ENCODE results near the gene ERG28.

GRCh38 chr14:75700295-75700694, 39.6 kb upstream of the ERG28 start:
- TF ChIP-seq JUND (IDR thresholded peaks at IDR 0.05) (no peak), ATF3 (IDR thresholded peaks at IDR 0.05) (no peak), CTCF (IDR thresholded peaks at IDR 0.05 in 2 of 3, conservative IDR thresholded peaks at IDR 0.05 in 1 of 3; ENCODE audit: borderline replicate concordance in 1 of 3, insufficient read depth in 1 of 3, low read depth in 2 of 3, low read length in 2 of 3) (no peak), POLR2AphosphoS5 (IDR thresholded peaks at IDR 0.05; ENCODE audit: low read depth, low read length) (no peak), EZH2 (IDR thresholded peaks at IDR 0.05) (no peak), POLR2A (IDR thresholded peaks at IDR 0.05; ENCODE audit: borderline replicate concordance, extremely low read depth, insufficient read depth, insufficient read length) (no peak), SIN3A (IDR thresholded peaks at IDR 0.05; ENCODE audit: low read depth) (no peak), RAD21 (IDR thresholded peaks at IDR 0.05; ENCODE audit: low read depth) (no peak), CBX3 (IDR thresholded peaks at IDR 0.05; ENCODE audit: low read depth) (no peak), ZFX (IDR thresholded peaks at IDR 0.05) (no peak)
